ENCODE measurements around the gene NEDD9.

- TF ChIP-seq SP2 (CRISPR knock-in tag; IDR thresholded peaks at IDR 0.05) (no peak), GABPB1 (CRISPR knock-in tag; IDR thresholded peaks at IDR 0.05) (peak; percentile 50; the same call in 1 of the 2 replicates), SNRNP70 (IDR thresholded peaks at IDR 0.05; ENCODE audit: low read depth, low read length) (no peak)
Measured at GRCh38 chr6:11143394-11144371, 88.8 kb downstream of the NEDD9 start.

All from HepG2 (cell line).